NAMALWA (cell line): ENCODE measurements around the gene PRDM15.

Experiments used
- DNase-seq: peaks from one replicate; pipeline ENCODE4 v3.0.0-alpha.2; 2015; ENCODE audit warnings: low spot score

PRDM15 gene

DNA sequence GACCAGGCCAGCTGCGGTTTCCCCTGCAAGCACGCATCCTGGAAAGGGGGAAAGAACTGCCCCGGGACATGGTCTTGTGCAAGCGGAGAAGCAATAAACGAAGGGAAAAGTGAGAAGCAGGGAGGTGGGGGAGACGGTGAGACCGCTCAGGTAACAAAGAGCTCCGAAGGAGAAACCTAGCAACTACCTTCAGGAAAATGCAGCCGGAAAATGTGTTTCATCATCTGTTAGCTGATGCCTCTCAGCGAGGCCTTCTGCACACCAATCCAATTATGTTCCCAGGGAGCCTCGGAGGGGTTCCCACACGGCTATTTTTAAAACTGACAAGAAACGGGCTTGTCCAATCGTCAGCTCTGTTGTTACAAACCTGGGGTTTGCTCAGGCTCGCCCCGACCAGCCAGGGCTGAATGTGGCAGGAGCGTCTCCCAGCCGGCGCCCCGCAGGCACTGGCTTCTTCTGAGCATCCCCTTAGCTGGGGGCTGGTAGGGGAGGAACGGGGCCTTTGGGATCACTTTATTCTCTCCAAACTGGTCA, 115.7 kb downstream of the PRDM15 start:
- no peak for DNase-seq

DNA sequence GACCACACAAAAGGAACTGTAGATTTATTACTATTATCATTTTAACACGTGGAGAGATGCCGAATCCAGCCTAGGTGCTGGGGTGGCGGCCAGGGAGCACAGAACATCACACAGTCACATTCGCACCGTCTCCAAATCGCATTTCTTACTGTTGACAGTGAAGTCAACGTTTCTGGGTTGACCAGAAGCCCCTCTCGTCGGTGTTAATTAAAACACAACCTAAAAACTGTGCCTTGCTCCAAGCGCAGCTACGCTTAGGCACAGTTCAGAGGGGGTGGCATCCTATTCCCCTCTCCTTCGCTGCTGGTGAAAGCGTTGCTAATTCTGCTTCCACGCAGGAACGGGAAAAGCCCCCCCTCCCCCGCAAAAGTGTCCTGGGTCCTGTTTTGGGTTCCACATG, 116.4 kb downstream of the PRDM15 start:
- DNase-seq = no peak

DNA sequence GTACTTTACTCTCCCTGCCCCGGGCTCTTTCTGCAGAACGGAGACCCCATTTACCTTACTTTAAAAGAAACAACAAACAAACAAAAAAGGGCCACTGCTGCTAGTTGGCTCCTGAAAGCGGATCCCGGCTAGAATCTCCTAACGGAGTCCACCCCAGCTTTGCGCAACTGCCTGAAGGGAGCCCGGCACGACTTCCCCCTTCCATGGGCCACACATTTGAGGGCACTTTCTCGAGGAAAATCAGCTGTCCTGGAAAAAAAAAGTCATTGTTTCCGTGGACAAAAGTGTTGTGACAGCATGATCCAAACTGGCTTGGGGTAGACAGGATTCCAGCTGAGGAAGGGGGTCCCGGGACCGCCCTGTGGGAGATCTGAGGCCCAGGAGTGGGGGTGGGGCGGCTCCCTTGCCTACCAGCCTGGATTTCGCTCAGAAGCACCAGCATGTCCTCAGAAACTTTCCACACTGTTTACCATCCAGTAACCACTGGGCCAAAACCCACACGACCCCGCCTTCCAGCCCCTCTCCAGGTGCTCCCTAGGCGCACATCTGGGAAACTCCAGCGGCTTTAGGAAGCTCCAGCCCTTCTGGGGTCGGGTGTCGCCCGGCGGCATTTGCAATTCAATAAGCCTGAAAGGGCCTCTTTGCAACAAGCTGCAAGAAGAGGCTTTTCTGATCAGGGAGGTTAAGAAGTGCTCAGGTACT, 117.1 kb downstream of the PRDM15 start:
- DNase-seq = no peak

DNA sequence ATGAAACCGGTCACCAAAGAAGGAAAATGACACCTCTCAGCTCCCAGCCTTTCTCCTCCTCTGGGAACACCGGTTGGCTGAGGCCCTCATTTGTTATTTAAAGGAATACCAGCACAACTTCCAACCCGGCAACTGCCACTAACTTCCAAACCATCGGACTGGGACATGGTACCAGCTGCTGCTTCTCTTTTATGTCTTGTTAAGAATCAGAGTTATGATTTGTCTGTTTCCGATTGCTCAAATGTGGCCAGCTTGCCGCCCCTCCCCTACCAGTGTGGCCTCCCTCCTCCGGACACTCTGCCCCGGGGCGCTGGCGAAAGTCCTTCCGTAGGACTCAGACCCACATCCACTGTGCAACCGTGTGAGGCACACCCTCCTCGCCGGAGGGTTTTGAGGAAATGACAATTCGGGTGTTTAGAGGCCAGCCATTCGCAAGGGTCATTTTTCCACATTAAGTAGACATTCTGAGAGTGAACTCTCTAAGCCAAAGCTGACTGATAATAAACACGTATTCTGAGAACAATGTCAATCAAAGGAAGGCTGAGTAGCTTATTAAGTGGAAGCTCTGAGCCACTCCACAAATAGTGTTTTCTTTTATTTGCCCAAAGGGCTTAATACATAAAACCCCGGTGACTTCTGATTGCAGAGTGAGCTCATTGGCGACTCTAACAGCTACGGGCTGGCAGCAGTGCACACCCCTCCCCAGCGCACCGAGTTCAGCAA, 117.8 kb downstream of the PRDM15 start:
- DNase-seq = no peak

DNA sequence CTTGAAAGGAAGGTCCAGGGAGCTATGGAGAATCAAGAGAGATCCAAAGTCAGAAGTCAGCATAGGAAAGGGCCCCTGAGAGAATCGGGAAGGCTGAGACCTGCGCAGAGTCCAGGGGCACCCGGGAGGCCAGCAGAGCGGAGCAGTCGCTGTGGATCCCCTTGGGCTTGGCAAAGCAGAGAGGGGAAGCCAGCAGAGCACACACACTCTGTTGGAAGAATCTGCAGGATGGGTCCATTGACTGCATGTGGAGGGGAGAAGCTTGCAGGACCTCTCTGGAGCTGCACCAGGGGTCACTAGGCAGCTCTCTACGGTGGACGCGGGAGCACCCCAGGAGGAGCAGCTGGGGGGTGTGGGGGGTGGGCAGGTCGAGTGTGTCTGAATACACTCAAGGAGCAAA, 118.7 kb downstream of the PRDM15 start:
- DNase-seq = no peak

DNA sequence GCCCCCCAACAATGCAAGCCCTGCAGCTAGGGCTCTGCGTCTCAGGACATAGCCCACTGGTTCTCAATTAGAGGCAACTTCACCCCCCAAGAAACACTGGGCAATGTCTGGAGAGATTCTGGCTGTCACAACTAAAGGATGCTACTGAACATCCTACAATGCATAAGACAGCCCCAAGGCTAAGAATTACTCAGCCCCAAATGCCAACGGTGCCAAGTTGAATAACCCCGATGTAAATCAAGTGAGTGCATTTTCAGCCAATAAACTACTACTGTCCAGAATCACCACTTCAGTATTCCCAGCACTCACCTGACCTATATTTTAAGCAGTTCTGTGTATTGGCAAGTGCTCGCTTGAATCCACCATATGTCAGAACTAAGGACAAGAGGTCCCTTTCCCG, 119.2 kb downstream of the PRDM15 start:
- no peak for DNase-seq

DNA sequence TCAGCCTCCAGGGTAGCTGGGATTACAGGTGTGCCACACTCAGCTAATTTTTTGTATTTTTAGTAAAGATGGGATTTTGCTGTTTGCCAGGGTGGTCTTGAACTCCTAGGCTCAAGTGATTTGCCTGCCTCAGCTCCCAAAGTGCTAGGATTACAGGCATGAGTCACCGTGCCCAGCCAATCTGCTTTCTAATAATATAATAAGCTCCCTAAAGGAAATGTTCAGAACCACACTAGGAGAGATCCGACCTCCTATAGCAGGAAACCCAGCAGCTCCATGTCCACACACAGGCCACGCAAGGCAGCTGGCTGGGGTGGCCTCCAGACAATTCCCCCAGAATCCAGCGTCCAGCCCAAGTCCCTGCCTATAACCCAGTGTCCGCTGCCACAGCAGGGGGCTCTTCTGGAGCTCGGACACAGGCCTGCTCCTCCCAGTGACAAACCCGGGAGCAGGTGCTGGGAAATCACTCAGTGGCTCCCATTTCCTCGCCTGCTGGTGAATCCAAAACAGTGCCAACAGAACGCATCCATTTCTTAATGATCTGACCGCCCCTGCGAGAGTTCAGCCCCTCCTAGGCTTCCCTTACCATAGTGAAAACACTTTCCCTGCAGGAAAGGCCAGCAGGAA, 119.8 kb downstream of the PRDM15 start:
- DNase-seq = no peak

DNA sequence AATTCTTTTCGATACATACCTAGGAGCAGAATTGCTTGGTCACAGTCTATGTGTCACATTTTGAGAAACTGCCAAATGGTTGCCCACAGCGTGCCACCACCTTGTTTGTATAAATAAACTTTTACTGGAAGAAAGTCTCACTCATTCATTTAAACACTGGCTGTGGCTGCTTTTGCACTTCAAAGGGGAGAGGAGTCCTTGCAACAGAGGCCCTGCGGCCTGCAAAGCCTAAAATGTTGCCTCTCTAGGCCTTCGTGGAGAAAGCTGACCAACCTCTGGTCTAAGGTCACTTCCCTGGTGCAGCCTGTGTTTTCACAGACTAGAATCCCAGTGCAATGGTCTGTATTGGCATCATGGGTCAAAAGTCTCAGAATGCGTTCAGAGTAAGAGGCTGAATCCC, 120.6 kb downstream of the PRDM15 start:
- DNase-seq = no peak

DNA sequence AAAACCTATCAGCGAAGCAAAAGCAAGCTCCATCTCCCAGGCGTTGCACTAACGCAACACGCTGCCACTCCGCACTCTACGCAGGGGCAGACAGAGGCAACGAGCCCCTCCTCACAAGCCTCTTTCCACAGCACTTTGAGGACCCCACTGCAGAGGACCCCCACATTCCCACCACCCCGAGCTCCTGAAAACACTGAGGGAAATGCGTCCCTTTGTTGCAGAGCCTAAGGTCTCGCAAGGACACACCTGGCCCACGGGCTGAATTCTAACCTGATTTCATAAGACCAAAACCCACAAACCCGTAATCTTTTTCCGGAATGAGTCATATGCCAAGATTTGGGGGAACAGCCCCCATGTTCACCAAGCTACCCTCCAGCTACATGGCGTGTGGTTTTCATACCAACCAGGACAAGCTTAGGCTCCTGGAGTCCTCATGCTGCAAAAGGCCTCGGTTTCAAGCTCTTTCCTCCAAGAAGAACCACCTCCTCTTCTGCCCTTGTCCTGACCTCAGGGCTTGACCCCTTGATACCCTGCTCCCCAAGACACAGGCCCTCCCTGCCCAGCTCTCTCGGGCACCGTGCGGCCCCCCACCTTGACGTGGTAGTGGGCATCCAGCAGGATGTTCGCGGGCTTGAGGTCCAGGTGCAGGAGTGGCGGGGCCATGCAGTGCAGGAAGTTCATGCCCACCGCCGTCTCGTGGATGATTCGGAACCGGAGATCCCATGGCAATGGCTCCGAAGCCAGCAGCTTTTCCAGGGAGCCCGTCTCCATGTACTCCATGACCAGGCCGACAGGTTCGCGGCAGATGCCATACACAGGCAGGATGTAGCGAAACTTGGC, 123.0 kb downstream of the PRDM15 start:
- no peak for DNase-seq

DNA sequence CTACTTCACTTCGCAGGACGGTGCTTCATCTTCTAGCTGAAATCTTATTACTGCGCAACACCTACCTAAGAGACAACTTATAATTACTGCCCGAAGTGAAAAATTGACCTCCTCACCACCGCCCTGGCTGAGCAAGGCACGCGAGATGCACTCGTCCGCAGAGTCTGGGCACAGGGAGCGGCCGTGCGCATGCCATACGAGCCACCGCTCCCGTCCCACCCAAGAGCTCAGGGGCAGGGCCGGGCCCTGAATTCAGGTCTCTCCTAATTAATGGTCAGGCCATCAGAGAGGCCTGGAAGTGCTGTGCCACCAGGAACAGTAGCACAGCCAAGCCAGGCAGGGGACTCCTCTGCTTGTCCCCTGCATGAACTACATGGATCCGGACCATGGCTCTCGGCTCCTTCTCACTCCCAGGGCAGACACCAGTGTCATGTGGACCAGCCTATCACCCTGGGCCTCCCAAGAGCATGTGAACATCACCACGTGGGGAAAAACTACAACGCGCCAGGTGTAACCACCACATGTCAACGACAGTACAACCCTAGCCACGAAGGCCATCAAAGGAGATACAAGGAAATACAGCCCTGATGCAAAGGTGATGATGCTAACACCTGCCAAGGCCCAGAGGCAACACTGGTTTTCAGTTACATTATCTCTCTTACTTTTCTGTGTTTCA, 123.7 kb downstream of the PRDM15 start:
- no peak for DNase-seq

DNA sequence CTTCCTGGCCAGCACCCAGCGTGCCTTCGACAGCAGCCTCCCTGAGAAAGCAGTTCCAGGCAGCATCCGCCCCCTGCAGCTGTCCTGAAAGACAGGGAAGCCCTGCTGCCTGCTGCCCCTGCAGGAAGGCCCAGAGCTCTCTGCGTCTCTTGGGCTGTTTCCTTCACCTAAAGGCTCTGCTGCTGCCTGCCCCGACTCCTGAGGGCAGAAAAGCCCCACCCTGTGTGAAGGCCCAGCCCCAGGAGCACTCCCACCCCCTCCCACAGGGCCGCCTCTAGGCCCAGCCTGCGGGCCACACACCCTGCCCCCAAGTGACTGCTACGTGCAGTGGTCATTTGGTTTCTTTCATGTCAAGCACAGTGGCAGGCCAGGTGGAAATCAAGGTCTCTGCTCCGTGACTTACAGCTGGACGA, 124.7 kb downstream of the PRDM15 start:
- DNase-seq = no peak

DNA sequence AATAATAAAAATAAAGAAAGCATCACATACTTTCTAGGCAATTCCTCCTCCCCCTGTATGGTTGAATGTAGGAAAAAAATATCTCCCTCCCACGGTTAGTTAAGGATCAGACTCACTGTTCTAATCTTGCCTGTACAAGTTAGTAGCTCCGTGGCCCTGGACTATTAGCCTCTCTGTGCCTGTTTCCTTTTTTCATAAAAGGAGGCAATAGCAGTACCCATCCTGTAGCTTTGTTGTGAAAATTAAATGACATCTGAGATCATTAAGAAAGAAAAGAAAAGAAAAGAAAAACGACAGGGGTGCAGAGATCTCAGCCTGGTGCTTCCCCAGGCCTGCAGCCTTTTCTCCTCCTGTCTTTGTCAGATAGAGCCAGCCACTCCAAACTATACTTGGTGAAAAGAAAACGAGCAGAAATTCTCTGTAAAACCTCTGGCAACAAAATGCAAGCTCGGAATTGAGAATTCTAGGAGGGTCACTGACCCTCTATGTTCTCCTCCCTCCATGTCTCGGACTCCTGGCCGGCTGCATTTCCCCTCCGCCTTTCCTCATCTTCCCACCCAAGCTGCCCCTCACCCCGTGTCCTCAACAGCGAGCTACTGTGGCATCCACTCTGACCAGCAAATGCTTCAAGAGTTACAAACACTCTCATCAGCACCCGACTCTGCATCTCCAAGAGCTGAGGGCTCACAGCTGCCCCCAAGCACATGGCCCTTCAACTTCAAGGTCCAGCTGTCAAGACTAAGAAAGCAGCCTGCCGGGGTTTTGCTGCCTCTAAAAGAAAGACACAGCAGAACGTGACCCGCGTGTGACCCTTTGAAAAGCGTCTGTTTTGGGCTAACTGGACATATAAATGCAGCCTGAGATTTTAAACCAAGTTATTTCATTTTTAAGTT, 125.9 kb downstream of the PRDM15 start:
- no peak for DNase-seq

DNA sequence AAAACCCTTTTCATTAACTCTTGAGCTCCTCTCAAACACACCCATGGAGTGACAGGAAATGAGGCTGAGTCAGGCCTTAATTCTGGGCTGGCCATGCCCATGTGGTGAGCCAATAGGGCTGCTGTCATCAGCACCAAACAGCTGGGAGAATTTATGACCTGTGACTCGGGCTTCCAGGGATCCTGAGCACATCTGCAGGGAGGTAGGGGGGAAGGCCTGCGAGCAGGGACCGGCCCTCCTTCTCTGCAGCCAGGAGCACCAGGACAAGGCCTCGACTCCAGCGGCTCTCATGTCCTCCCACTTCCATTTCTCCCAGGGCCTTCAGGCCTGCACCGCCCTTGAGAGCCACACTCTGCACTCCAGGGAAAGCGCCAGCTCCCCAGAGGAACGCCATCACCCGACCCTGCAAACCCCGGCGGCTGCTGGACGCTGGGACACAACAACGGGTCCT, 126.9 kb downstream of the PRDM15 start:
- DNase-seq = no peak

DNA sequence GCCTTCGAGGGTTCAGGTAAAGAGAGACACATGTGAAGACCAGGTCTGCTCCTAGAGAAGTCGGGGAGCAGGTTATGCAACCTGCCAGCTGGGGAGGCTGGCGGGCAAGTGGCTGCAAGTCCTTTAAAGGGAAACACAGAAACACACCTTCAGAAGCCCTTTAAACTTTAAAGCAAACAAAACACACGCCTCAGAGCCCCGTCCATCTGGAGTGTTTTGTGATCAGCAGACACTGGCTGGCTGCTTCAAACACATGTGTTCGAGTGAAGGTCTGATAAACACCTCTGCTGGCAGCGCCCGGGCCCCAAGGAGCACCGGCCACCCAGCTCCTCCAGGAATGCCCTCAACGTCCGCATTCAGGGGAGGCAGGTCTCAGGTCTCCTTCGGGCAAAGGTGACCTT, 127.5 kb downstream of the PRDM15 start:
- no peak for DNase-seq

DNA sequence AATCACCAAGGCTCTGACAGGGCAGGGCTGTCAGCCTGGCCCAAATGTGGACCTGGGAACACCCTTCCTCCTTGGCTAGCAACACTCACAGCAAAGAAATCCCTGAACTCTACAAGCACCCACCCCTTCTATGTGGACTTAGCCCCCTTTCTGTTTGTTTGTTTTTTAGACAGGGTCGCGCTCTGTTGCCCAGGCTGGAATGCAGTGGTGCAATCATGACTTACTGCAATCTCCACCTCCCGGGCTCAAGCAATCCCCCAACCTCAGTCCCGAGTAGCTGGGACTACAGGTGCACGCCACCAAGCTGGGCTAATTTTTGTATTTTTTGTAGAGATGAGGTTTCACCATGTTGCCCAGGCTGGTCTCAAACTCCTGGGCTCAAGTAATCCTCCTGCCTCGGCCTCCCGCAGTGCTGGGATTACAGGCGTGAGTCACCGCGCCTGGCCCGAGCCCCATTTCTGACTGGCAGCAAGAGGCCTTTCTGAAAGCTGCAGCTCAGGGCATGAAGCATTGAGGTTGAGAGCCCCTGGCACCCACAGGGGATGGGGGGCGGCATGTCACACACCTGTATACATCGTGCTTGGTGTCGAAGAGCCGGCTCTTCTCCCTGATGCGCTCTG, 128.5 kb downstream of the PRDM15 start:
- DNase-seq = no peak

DNA sequence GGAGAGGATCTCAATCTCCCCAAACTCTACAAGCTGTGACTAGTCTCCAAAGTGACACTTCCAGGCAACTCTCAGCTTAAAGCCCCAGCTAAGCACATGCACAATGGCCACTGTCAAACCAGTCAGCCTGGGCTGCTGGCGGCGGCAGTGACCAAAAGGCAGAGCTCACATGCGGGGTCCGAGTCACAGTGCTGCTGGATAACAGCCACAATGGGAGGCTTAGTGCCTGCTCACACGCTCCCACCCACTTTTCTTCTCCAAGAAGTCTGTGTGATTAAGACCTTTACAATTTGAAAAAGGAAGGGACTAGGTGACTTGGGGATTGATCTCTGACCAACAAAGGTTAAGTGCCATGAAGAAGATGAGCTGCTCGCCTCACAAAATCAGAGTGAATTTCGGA, 129.1 kb downstream of the PRDM15 start:
- DNase-seq = no peak

DNA sequence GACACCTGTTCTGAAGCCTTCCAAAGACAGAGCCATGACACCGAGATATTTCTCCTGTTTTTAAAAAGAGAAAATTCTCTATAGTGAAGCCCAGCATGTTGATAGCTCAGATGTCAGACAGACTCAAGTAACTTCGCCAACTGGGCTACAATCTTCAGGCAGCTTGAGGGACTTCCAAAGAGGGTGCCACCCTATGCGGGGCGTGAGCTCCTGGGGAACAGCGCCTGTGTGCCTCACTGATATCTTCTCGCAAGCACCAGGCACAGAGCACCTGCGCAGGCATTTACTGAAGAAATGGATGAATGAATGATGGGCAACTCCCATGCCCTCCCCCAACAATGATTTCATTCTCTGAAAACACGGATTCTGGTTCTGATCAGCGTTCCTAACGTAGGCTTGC, 129.9 kb downstream of the PRDM15 start:
- DNase-seq = no peak
